K562 (cell line): Measurements from ENCODE around the gene OR7G1.

Source experiments
- CTCF ChIP-seq, 3 experiments: IDR thresholded peaks in 2 of 3; conservative IDR thresholded peaks in 1 of 3; 2 replicates each; pipeline ENCODE4 v1.5.1; 2011 to 2012; ENCODE audit warnings: low read length in 3 of 3, mild to moderate bottlenecking in 3 of 3, control low read depth in 2 of 3, improper control_type of control experiment in 1 of 3, inconsistent platforms in 1 of 3, low read depth in 1 of 3, mixed read lengths in 1 of 3, moderate library complexity in 1 of 3; ENCODE audit not compliant: insufficient read depth in 2 of 3
- EZH2 ChIP-seq: IDR thresholded peaks from 2 replicates; pipeline ENCODE4 v1.6.1; 2012; ENCODE audit warnings: low read depth, mild to moderate bottlenecking, inconsistent platforms, low read length, borderline replicate concordance
- FUS ChIP-seq: fragments of 200-400 bp; formaldehyde crosslinking; optimal IDR thresholded peaks from 2 replicates; pipeline ENCODE3; 2017; ENCODE audit warnings: low read depth, low read length
- ILF3 ChIP-seq: fragments of 450-650 bp; IDR thresholded peaks from 2 replicates; pipeline ENCODE4 v1.6.1; 2018; ENCODE audit warnings: antibody characterized with exemption, mild to moderate bottlenecking, moderate library complexity, borderline replicate concordance
- JUND ChIP-seq, 2 experiments: IDR thresholded peaks; 2 replicates in 1 of 2; 3 replicates in 1 of 2; pipeline ENCODE4 v1.6.1; 2011; ENCODE audit warnings: borderline replicate concordance in 2 of 2, low read depth in 2 of 2, low read length in 2 of 2, improper control_type of control experiment in 1 of 2, missing biosample characterization in 1 of 2, missing genetic modification characterization in 1 of 2, missing genetic modification reagents in 1 of 2
- MAX ChIP-seq: sonication (generic); formaldehyde crosslinking; IDR thresholded peaks from 2 replicates; pipeline ENCODE4 v1.9.0; 2022; ENCODE audit warnings: mild to moderate bottlenecking, missing genetic modification reagents
- NCOR1 ChIP-seq: fragments of 450-650 bp; IDR thresholded peaks from 2 replicates; pipeline ENCODE4 v1.6.1; 2016; ENCODE audit warnings: mild to moderate bottlenecking, moderate library complexity
- POLR2A ChIP-seq: fragments of 450-650 bp; conservative IDR thresholded peaks from 2 replicates; pipeline ENCODE4 v1.6.1; 2016
- POLR2AphosphoS2 ChIP-seq: IDR thresholded peaks from 2 replicates; pipeline ENCODE4 v1.6.1; 2012; ENCODE audit warnings: low read length, improper control_type of control experiment
- SP1 ChIP-seq: sonication (generic); formaldehyde crosslinking; IDR thresholded peaks from 2 replicates; pipeline ENCODE4 v1.8.1; 2022; ENCODE audit warnings: mild to moderate bottlenecking, missing genetic modification reagents
- SP2 ChIP-seq: IDR thresholded peaks from 2 replicates; pipeline ENCODE4 v1.6.1; 2011; ENCODE audit warnings: mild to moderate bottlenecking, low read depth, low read length, moderate library complexity; ENCODE audit not compliant: poor library complexity, severe bottlenecking; ENCODE audit errors: extremely low read depth
- TBP ChIP-seq: optimal IDR thresholded peaks from 2 replicates; pipeline ENCODE3; 2011; ENCODE audit warnings: low read depth, low read length, improper control_type of control experiment
- U2AF1 ChIP-seq: fragments of 200-400 bp; formaldehyde crosslinking; optimal IDR thresholded peaks from 2 replicates; pipeline ENCODE3; 2017; ENCODE audit warnings: mild to moderate bottlenecking, low read depth, low read length, moderate library complexity
- ZNF79 ChIP-seq: fragments of 250-450 bp; sonication (Bioruptor Pico); IDR thresholded peaks from 2 replicates; pipeline ENCODE4 v1.4.0; 2020; ENCODE audit warnings: low read depth, mild to moderate bottlenecking, moderate library complexity

- TF ChIP-seq NCOR1, result no peak
- TF ChIP-seq EZH2, result no peak
- TF ChIP-seq ZNF79, result no peak
- TF ChIP-seq JUND (IDR thresholded peaks at IDR 0.05; ENCODE audit: borderline replicate concordance, low read depth, low read length), result no peak
- TF ChIP-seq JUND (tag; IDR thresholded peaks at IDR 0.05; ENCODE audit: borderline replicate concordance, low read depth, low read length), result no peak
- no peak for TF ChIP-seq CTCF (IDR thresholded peaks at IDR 0.05 in 2 of 3, conservative IDR thresholded peaks at IDR 0.05 in 1 of 3; ENCODE audit: insufficient read depth in 2 of 3, low read depth in 1 of 3, low read length in 3 of 3)
- no peak for TF ChIP-seq POLR2AphosphoS2
- no peak for TF ChIP-seq MAX
- no peak for TF ChIP-seq SP2
- TF ChIP-seq SP1 (CRISPR knock-in tag), result no peak
- TF ChIP-seq U2AF1, result no peak
- TF ChIP-seq ILF3, result no peak
- no peak for TF ChIP-seq TBP
- no peak for TF ChIP-seq POLR2A
- TF ChIP-seq FUS, result no peak
Observed at GRCh38 chr19:9146882-9147281, 31.3 kb upstream of the OR7G1 start.
